ENCODE measurements around the gene LAMA3.

Gene LAMA3

DNA sequence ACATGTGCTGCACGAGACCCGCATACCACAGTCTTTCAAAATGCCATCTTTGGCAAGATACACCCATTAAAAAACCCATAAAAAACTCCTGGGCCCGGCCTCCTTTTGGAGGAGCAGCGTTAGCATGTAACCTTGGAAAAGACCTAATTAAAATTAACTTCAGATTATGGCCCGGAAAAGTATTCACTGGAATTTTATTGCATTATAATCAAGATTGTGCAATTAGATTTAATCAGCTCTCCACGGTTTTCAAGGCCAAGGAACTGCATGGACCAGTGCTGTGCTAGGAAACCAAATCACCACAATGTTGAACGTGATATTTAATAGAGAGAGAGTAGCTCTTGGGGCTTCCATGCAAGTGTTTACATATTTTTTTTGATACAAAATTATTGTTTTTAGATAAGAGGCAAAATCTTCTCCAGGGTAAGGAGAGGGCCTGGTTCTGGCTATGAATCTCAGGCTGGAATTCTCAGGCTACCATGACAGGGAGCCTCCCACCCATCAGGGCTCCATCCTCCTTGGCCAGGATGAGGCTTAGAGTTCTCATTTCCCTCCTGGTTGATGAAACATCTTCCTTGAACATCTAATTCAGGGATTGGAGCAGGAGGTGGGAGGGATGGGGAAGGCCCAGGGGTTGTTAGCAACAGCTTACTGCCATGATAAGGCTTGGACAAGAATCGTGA lies 243.3 kb downstream of the LAMA3 start:
- DNase-seq (ENCODE audit: low spot score), result no peak
- TF ChIP-seq, protein P1, sequence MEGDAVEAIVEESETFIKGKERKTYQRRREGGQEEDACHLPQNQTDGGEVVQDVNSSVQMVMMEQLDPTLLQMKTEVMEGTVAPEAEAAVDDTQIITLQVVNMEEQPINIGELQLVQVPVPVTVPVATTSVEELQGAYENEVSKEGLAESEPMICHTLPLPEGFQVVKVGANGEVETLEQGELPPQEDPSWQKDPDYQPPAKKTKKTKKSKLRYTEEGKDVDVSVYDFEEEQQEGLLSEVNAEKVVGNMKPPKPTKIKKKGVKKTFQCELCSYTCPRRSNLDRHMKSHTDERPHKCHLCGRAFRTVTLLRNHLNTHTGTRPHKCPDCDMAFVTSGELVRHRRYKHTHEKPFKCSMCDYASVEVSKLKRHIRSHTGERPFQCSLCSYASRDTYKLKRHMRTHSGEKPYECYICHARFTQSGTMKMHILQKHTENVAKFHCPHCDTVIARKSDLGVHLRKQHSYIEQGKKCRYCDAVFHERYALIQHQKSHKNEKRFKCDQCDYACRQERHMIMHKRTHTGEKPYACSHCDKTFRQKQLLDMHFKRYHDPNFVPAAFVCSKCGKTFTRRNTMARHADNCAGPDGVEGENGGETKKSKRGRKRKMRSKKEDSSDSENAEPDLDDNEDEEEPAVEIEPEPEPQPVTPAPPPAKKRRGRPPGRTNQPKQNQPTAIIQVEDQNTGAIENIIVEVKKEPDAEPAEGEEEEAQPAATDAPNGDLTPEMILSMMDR (IDR thresholded peaks at IDR 0.05; ENCODE audit: extremely low read depth, missing control alignments), result no peak

DNA sequence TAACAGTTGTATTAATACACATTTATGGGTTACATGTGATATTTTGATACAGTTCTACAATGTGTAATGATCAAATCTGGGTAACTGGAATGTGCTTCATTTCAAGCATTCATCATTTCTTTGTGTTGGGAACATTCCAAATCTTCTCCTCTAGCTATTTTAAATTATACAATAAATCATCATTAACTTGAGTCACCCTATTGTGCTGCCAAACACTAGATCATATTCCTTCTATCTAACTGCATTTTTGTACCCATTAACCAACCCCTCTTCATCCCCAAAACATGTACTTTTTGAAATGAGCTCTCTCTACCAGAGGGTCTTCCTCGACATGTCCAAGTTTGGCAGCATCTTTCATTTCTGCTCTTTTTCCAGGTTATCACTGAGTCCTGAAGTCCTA lies 244.2 kb downstream of the LAMA3 start:
- TF ChIP-seq, protein P1 (IDR thresholded peaks at IDR 0.05; ENCODE audit: extremely low read depth, missing control alignments), result no peak
- DNase-seq (ENCODE audit: low spot score), result no peak

DNA sequence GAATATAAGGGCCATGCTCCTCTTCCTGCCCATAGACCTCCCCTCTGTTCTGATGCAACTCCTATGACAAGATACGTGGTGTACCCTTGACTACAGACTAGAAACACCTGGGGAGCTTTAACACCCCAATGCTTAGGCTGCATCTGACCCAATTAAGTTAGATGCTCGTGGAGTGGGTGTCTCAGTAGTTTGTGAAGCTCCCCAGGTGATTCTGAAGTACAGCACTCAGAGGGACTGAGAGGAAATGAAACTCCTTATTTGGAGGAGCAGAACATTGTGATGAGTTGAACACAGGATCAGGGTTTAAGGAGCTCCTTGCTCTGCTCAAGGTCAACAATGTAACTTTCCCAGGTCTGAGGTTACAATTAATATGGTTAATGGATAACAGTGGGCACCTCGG lies 245.0 kb downstream of the LAMA3 start:
- TF ChIP-seq, protein P1 (IDR thresholded peaks at IDR 0.05; ENCODE audit: extremely low read depth, missing control alignments), result no peak
- DNase-seq (ENCODE audit: low spot score), result no peak

DNA sequence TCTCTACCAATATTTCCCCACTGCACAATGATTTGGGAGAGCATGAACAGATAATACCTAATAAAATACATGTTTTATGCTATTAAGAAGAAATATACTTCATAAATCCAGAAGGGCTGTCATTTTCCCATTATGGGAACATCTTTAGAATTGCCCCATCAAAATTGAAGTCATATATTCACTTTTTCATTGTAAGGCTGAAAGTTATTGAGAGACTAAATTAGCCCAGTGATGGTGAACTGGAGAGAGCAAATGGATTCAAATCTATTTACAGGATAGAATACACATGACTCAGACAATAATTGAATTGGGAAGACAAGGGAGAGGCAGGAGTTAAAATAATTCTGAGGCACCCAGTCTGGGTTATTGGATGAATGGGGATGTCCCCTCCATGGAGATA lies 245.6 kb downstream of the LAMA3 start:
- DNase-seq (ENCODE audit: low spot score), result no peak
- TF ChIP-seq, protein P1 (IDR thresholded peaks at IDR 0.05; ENCODE audit: extremely low read depth, missing control alignments), result no peak

DNA sequence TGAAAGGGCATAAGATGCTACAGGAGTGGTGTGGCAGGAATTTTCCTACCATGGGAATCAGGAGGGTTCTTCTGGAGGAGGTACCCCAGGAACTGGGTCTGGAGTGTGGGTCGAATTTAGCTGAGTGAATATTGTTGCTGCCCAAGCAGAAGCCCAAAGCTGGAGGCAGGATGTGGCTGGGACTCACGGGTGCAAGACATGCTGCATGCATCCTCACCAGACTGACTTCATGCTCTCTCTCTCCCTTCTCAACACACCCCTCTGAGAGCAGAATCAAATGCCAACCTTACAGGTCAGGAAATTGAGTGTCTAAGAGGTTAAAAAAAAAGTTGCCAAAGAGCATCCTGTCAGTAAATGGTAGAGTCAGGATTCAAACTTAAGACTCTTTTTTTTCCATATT lies 246.6 kb downstream of the LAMA3 start:
- DNase-seq (ENCODE audit: low spot score), result no peak
- TF ChIP-seq, protein P1 (IDR thresholded peaks at IDR 0.05; ENCODE audit: extremely low read depth, missing control alignments), result no peak

DNA sequence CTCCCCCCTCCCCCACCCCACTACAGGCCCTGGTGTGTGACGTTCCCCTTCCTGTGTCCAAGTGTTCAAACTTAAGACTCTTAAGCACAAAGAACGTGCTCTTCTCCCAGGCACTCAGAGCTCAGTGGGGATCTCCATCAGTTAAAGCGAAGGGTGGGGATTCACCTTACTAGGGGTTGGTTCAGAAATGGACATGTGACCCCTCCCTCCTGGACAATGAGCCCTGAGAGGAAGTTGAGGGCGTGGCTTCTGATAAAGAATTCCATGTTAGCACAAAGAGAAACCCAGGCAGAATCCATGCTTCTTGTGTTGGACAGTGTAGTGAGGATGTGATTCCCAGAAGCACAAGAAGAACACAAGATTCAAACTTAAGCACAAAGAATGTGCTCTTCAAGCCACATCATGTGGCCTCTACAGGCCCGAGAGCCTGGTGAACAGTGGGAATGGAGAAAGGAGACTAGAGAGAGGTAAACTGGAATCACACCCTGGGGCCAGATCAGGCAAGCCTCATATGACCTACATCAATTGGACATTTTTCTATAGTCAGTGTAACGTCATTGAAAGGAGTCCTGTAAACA lies 247.2 kb downstream of the LAMA3 start:
- no peak for DNase-seq (ENCODE audit: low spot score)
- TF ChIP-seq, protein P1 (IDR thresholded peaks at IDR 0.05; ENCODE audit: extremely low read depth, missing control alignments), result no peak

DNA sequence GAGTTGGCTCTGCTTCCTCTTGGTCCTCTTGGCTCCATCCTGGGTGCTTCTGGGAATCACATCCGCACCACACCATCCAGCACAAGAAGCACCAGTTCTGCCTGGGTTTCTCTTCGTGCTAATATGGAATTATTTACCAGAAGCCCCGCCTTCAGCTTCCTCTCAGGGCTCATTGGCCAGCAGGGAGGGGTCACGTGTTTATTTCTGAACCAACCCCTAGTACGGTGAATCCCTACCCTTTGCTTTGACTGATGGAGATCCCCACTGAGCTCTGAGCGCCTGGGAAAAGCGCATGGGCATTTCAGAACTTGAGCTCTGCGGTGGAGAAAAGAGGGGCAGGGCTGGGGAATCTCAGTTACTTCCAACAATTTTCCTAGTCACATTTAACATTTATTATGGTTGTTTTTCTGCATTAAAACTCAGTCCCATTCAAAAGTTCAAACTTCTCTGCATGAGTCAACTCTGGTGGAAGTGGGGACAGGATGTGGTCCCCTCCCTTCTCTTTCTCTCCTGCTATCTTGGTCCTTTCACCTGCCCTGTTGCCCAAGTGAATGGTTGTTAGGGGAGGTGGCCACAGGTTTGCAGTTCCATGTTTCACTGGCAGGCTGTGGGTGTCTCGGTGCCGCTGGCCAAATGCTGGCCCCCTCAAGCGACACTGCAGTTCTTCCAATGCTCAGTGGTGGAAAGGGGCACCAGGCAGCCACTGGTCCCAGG lies 248.9 kb downstream of the LAMA3 start:
- TF ChIP-seq, protein P1 (IDR thresholded peaks at IDR 0.05; ENCODE audit: extremely low read depth, missing control alignments), result no peak
- peak; percentile 19 for DNase-seq (ENCODE audit: low spot score)
